Mucosa of stomach (tissue), 1 donor: ENCODE measurements around the gene RIC3.

Experiments used
- H3K27me3 ChIP-seq: one replicate; pipeline ENCODE4 v1.7.0; 2013; ENCODE audit warnings: mild to moderate bottlenecking, low read length; ENCODE audit not compliant: control insufficient read depth, insufficient read depth
- H3K36me3 ChIP-seq: one replicate; pipeline ENCODE4 v1.7.0; 2013; ENCODE audit warnings: low read length; ENCODE audit not compliant: control insufficient read depth, insufficient read depth
- H3K4me1 ChIP-seq: one replicate; pipeline ENCODE4 v1.7.0; 2013; ENCODE audit warnings: mild to moderate bottlenecking, low read length; ENCODE audit not compliant: control insufficient read depth, insufficient read depth
- H3K4me3 ChIP-seq: one replicate; pipeline ENCODE4 v1.7.0; 2013; ENCODE audit warnings: low read length
- H3K9ac ChIP-seq: one replicate; pipeline ENCODE4 v1.7.0; 2013; ENCODE audit warnings: mild to moderate bottlenecking, low read length, moderate library complexity
- H3K9me3 ChIP-seq: one replicate; pipeline ENCODE4 v1.7.0; 2013; ENCODE audit warnings: mild to moderate bottlenecking, low read length, moderate library complexity; ENCODE audit not compliant: control insufficient read depth
- donor health status: Pancreatic carcinoma.

RIC3 gene

GRCh38 chr11:8091721-8092120 lies 77.1 kb downstream of the RIC3 start:
- H3K9ac ChIP-seq: no peak overlapping the region

DNA sequence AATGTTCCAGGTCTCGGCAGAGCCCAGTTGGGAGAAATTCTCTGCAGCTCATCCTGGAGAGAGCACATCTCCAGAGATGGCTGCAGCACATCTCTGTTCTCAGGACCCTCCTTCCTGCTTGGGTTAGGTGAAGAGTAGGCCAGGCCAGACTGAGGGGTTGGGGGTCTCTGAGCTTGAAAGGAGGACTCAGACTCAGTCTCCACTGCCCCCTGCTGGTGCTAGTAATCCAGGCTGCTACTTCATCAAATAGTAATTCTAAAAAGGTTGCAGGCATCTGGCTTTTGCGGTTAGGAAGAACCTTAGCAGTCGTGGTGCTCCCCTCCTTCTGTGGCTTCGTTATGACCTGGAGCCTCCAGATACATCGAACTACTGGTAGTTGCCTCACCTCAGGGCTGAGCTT lies 78.1 kb downstream of the RIC3 start:
- no peaks in the 10 kb centered on the region for H3K4me1 ChIP-seq
- no peaks in the 10 kb centered on the region for H3K9me3 ChIP-seq
- no peak overlapping the region for H3K4me3 ChIP-seq
- H3K27me3 ChIP-seq: peaks cover 2% of the 10 kb centered on the region
- no peaks in the 10 kb centered on the region for H3K36me3 ChIP-seq
- H3K9ac ChIP-seq: no peak overlapping the region

More at GRCh38 chr11:8091721-8092120, 77.1 kb downstream of the RIC3 start:
- no peaks in the 10 kb centered on the region for H3K36me3 ChIP-seq
- H3K27me3 ChIP-seq: no peaks in the 10 kb centered on the region
- H3K4me1 ChIP-seq: no peaks in the 10 kb centered on the region
- H3K4me3 ChIP-seq: no peak overlapping the region
- no peaks in the 10 kb centered on the region for H3K9me3 ChIP-seq

DNA sequence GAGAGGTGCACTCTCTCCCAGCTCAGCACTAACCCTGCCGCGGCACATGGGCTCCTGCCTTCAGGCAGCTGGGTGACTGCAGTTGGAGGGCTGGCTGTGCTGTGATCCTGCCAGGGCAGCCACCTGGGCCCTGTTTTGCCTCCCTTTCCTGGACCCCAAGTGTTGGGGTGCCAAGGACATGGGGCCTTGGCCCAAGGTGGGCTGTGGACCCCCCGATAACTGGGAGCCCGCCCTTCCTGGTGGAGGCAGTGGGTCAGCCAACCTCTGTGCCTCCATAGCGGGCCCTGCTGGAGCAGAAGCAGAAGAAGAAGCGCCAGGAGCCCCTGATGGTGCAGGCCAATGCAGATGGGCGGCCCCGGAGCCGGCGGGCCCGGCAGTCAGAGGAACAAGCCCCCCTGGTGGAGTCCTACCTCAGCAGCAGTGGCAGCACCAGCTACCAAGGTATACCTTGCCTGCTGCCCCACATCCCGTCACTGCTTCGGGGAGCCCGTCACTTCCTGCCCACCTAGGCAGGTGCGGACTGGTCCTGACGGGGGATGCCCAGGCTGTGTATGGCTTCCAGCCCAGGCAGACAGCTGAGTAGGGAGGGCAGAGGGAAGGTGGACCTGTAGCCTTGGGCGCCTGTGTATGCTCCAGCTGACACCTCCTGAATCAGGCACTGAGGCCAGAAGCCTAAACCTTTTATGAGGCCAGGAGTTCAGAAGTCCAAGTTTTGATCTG lies 78.9 kb downstream of the RIC3 start:
- Histone ChIP-seq H3K36me3 (no peaks in the 10 kb centered on the region), H3K9me3 (no peaks in the 10 kb centered on the region), H3K9ac (no peak overlapping the region), H3K27me3 (peaks cover 4% of the 10 kb centered on the region), H3K4me1 (no peaks in the 10 kb centered on the region), H3K4me3 (no peak overlapping the region)

GRCh38 chr11:8087756-8088155 lies 81.1 kb downstream of the RIC3 start:
- Histone ChIP-seq H3K9me3 (no peaks in the 10 kb centered on the region), H3K4me1 (no peaks in the 10 kb centered on the region), H3K36me3 (no peaks in the 10 kb centered on the region), H3K9ac (no peak overlapping the region), H3K27me3 (peaks cover 7% of the 10 kb centered on the region), H3K4me3 (no peak overlapping the region)

GRCh38 chr11:8087185-8087584 lies 81.6 kb downstream of the RIC3 start:
- Histone ChIP-seq H3K4me3 (no peak overlapping the region), H3K36me3 (no peaks in the 10 kb centered on the region), H3K27me3 (peaks cover 13% of the 10 kb centered on the region), H3K4me1 (no peaks in the 10 kb centered on the region), H3K9ac (no peak overlapping the region), H3K9me3 (no peaks in the 10 kb centered on the region)

GRCh38 chr11:8086571-8086970 lies 82.3 kb downstream of the RIC3 start:
- H3K4me1 ChIP-seq: no peaks in the 10 kb centered on the region

GRCh38 chr11:8086001-8086479 lies 82.8 kb downstream of the RIC3 start:
- H3K27me3 ChIP-seq: peaks cover 22% of the 10 kb centered on the region
- no peak overlapping the region for H3K4me3 ChIP-seq
- no peaks in the 10 kb centered on the region for H3K4me1 ChIP-seq
- H3K9me3 ChIP-seq: no peaks in the 10 kb centered on the region
- no peaks in the 10 kb centered on the region for H3K36me3 ChIP-seq
- no peak overlapping the region for H3K9ac ChIP-seq

More at GRCh38 chr11:8086571-8086970, 82.3 kb downstream of the RIC3 start:
- no peak overlapping the region for H3K9ac ChIP-seq
- H3K36me3 ChIP-seq: no peaks in the 10 kb centered on the region
- H3K4me3 ChIP-seq: no peak overlapping the region
- peaks cover 19% of the 10 kb centered on the region for H3K27me3 ChIP-seq
- no peaks in the 10 kb centered on the region for H3K9me3 ChIP-seq

DNA sequence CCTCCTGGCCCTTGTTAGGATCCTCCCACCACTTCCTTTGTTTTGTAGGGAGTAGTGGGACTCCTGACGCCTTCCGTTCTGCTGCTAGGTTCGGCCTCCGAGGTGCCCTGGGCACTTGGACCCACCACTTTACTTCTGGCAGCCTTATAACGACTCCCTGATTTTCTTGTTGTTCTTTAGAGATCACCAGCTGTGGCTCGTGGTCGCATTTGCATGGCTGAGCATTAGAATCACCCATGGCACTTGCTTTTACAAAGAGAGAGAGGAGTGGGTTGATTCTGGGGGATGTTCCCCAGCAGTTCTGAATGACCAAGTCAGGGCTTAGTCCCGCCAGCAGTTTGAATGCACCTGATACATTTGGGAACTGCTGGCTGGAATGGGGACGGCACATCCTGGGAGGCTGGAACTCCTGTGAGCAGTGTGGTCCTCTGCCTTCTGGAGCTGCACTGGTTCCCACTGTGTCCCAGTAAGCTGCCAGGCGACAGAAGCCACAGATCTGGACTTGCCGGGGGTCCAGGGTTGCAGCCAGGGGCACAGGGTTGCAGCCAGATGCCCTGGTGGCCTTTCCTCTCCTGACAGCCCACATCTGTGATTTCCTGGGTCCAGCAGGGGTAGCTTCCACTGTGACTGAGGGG lies 83.7 kb downstream of the RIC3 start:
- H3K9me3 ChIP-seq: no peaks in the 10 kb centered on the region
- no peaks in the 10 kb centered on the region for H3K4me1 ChIP-seq
- no peaks in the 10 kb centered on the region for H3K36me3 ChIP-seq
- H3K4me3 ChIP-seq: no peak overlapping the region
- H3K9ac ChIP-seq: no peak overlapping the region
- peaks cover 28% of the 10 kb centered on the region for H3K27me3 ChIP-seq

DNA sequence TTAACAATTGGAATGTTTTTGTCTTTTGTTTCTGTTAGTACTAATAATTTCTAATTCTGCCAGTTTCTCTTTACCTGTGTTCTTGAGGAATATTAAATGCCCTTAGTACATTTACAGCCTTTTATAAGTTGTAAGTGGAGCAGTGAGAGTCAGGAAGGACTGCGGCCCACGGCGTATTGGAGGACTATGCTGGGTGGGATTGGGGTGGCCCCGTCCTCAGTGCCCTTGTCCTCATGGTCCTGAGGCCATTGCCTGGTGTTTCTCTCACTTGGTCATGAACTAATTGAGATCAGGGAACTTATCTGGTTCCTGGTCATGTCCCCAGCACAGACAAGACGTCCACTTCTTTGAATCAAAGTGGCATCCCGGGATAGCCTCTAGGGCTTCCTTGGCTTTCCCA lies 84.5 kb downstream of the RIC3 start:
- Histone ChIP-seq H3K27me3 (peaks cover 30% of the 10 kb centered on the region), H3K4me1 (no peaks in the 10 kb centered on the region), H3K4me3 (no peak overlapping the region), H3K36me3 (no peaks in the 10 kb centered on the region), H3K9me3 (no peaks in the 10 kb centered on the region), H3K9ac (no peak overlapping the region)

GRCh38 chr11:8083871-8084281 lies 84.9 kb downstream of the RIC3 start:
- H3K9me3 ChIP-seq: no peaks in the 10 kb centered on the region
- H3K4me1 ChIP-seq: no peaks in the 10 kb centered on the region
- H3K36me3 ChIP-seq: no peaks in the 10 kb centered on the region
- peaks cover 30% of the 10 kb centered on the region for H3K27me3 ChIP-seq
- H3K4me3 ChIP-seq: no peak overlapping the region
- H3K9ac ChIP-seq: no peak overlapping the region

DNA sequence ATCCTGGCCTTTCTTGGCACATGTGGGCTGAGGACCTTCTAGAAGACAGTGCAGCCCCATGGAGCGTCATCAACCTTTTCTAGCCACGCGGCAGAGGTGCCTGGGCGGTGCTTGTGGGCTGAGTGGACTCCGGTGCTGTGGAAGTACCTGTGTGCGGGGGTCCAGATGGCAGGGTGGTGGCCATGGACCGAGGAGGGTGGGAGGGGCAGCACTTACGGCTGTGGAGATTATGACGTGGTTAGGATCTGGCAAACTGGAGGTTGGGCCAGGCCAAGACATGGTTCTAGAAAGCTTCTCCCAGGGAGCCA lies 85.8 kb downstream of the RIC3 start:
- H3K4me1 ChIP-seq: no peaks in the 10 kb centered on the region
- no peaks in the 10 kb centered on the region for H3K36me3 ChIP-seq
- H3K27me3 ChIP-seq: peaks cover 30% of the 10 kb centered on the region
- H3K9ac ChIP-seq: no peak overlapping the region
- H3K9me3 ChIP-seq: no peaks in the 10 kb centered on the region
- no peak overlapping the region for H3K4me3 ChIP-seq

GRCh38 chr11:8082391-8083087 lies 86.3 kb downstream of the RIC3 start:
- no peak overlapping the region for H3K4me3 ChIP-seq
- peaks cover 30% of the 10 kb centered on the region for H3K27me3 ChIP-seq
- no peak overlapping the region for H3K9ac ChIP-seq
- H3K9me3 ChIP-seq: no peaks in the 10 kb centered on the region
- no peaks in the 10 kb centered on the region for H3K4me1 ChIP-seq
- H3K36me3 ChIP-seq: no peaks in the 10 kb centered on the region
